ENCODE results near the gene CCDC34.

DNA sequence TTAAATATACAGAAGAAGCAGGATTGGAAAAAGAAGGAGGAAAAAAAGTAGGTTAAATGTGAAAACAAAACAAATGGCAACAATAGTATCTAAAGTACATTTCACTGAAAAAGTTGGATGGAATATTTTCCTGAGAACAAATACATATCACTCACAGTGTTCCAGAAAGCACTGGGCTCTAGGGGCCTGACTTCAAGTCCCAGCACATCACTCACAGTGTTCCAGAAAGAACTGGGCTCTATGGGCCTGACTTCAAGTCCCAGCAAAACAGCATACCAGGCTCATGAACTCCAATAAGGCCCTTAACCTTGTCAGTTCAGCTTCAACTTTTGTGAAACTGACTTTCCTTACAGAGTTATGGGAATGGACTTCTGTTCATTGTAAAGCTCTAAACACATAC, 46.0 kb upstream of the CCDC34 start:
- no peak for TF ChIP-seq EZH2 (IDR thresholded peaks at IDR 0.05)
- TF ChIP-seq EZH2phosphoT487 (IDR thresholded peaks at IDR 0.05), result no peak

Data from neural progenitor cell (in vitro differentiated cells).